HEK293 (cell line): ENCODE data around the gene CCDC167.

Experiments used
- CTCF ChIA-PET: fragments of 350-600 bp; formaldehyde crosslinking; extraction: SDS; loops from one replicate; lab custom pipeline; 2021; ENCODE audit warnings: antibody characterized with exemption; lab: Yijun Ruan, JAX
- POLR2A ChIA-PET: fragments of 300-600 bp; formaldehyde crosslinking; extraction: SDS; loops from one replicate; lab custom pipeline; 2020; ENCODE audit warnings: antibody characterized with exemption, inconsistent platforms; lab: Yijun Ruan, JAX
- H3K27ac ChIP-seq: fragments of 200-500 bp; sonication (Bioruptor generic); 2 replicates; pipeline ENCODE4 v1.5.1; 2014; ENCODE audit warnings: low read depth, low read length, control low read depth, inconsistent platforms; ENCODE audit errors: extremely low read depth
- H3K36me3 ChIP-seq, 2 experiments: fragments of 200-500 bp in 1 of 2; sonication (Bioruptor generic) in 1 of 2; 1 replicate in 1 of 2; 2 replicates in 1 of 2; pipeline ENCODE4 v1.5.1; 2014 to 2017; ENCODE audit warnings: inconsistent platforms in 2 of 2, low read length in 2 of 2; ENCODE audit not compliant: control insufficient read depth in 2 of 2, insufficient read depth in 1 of 2
- H3K4me1 ChIP-seq: fragments of 200-500 bp; sonication (Bioruptor generic); 2 replicates; pipeline ENCODE4 v1.5.1; 2014; ENCODE audit warnings: mild to moderate bottlenecking, low read length, inconsistent platforms; ENCODE audit not compliant: control insufficient read depth, insufficient read depth
- H3K4me3 ChIP-seq: 2 replicates; pipeline ENCODE4 v1.5.1; 2011; ENCODE audit warnings: low read depth, mild to moderate bottlenecking, control low read depth, low read length, moderate library complexity
- H3K9me3 ChIP-seq: fragments of 200-500 bp; sonication (Bioruptor generic); 2 replicates; pipeline ENCODE4 v1.5.1; 2014; ENCODE audit warnings: low read depth, low read length, inconsistent platforms; ENCODE audit not compliant: control insufficient read depth, insufficient read depth
- EGR2 ChIP-seq: fragments of 450-650 bp; formaldehyde crosslinking; IDR thresholded peaks from 2 replicates; pipeline ENCODE4 v1.5.1; 2016; ENCODE audit warnings: low read depth, missing biosample characterization, missing genetic modification characterization
- IKZF3 ChIP-seq: fragments of 450-650 bp; IDR thresholded peaks from 2 replicates; pipeline ENCODE4 v1.5.0; 2018; ENCODE audit warnings: missing biosample characterization, mild to moderate bottlenecking, missing genetic modification characterization, moderate library complexity
- PRDM6 ChIP-seq: fragments of 450-650 bp; formaldehyde crosslinking; IDR thresholded peaks from 2 replicates; pipeline ENCODE4 v1.5.1; 2017; ENCODE audit warnings: missing biosample characterization, missing genetic modification characterization
- SP2 ChIP-seq: fragments of 450-650 bp; formaldehyde crosslinking; IDR thresholded peaks from 2 replicates; pipeline ENCODE4 v1.5.1; 2016; ENCODE audit warnings: missing biosample characterization, missing genetic modification characterization
- ZFHX2 ChIP-seq: fragments of 450-650 bp; formaldehyde crosslinking; conservative IDR thresholded peaks from 2 replicates; pipeline ENCODE4 v1.5.1; 2016; ENCODE audit warnings: missing biosample characterization, missing genetic modification characterization
- ZFP37 ChIP-seq: fragments of 450-650 bp; formaldehyde crosslinking; IDR thresholded peaks from 2 replicates; pipeline ENCODE4 v1.5.1; 2016; ENCODE audit warnings: missing biosample characterization, missing genetic modification characterization
- ZNF138 ChIP-seq: fragments of 450-650 bp; formaldehyde crosslinking; IDR thresholded peaks from 2 replicates; pipeline ENCODE4 v1.5.1; 2016; ENCODE audit warnings: missing biosample characterization, missing genetic modification characterization, borderline replicate concordance
- ZNF350 ChIP-seq: fragments of 450-650 bp; formaldehyde crosslinking; IDR thresholded peaks from 2 replicates; pipeline ENCODE4 v1.5.0; 2017; ENCODE audit warnings: missing biosample characterization, mild to moderate bottlenecking, missing genetic modification characterization
- ZNF560 ChIP-seq: fragments of 450-650 bp; formaldehyde crosslinking; IDR thresholded peaks from 2 replicates; pipeline ENCODE4 v1.5.1; 2017; ENCODE audit warnings: missing biosample characterization, missing genetic modification characterization, borderline replicate concordance
- ZNF580 ChIP-seq: fragments of 450-650 bp; formaldehyde crosslinking; IDR thresholded peaks from 2 replicates; pipeline ENCODE4 v1.5.1; 2016; ENCODE audit warnings: missing biosample characterization, missing genetic modification characterization
- ZNF624 ChIP-seq: fragments of 450-650 bp; formaldehyde crosslinking; IDR thresholded peaks from 2 replicates; pipeline ENCODE4 v1.5.1; 2017; ENCODE audit warnings: missing biosample characterization, missing genetic modification characterization
- ZNF768 ChIP-seq: fragments of 450-650 bp; formaldehyde crosslinking; IDR thresholded peaks from 2 replicates; pipeline ENCODE4 v1.5.1; 2018; ENCODE audit warnings: missing biosample characterization, mild to moderate bottlenecking, missing genetic modification characterization
- ZNF776 ChIP-seq: fragments of 450-650 bp; formaldehyde crosslinking; IDR thresholded peaks from 2 replicates; pipeline ENCODE4 v1.5.0; 2017; ENCODE audit warnings: missing biosample characterization, missing genetic modification characterization, borderline replicate concordance
- TF ChIP-seq, protein P1 (sequence below): sonication (generic); formaldehyde crosslinking; IDR thresholded peaks from 2 replicates; pipeline ENCODE4 v1.8.1; 2022; ENCODE audit warnings: mild to moderate bottlenecking, moderate library complexity, missing genetic modification reagents

Gene CCDC167

DNA sequence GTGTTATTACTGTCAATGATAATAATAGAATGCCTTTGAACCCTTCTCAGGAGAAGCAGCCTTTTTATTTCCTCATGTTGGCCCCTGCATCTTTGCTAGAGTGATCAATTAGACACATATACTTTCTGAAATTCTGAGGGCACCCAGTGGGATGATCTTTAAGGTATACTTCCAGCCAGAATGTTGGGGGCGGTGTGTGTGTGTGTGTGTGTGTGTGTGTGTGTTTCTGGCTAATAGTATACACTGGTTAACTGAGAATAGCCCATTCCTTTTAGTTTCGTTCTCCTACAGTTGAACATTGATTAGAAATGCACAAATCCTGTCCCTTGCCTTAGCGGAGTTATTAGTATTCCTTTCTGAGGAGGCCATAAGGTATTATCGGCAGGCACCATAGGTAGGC is 41.7 kb upstream of the CCDC167 start:
- no peak overlapping the region for H3K27ac ChIP-seq
- CTCF ChIA-PET, result interaction anchor here (1.1 to 1.2 kb wide), 2 partner anchors 16 to 26 kb away, joined by 3 read pairs; no protein-coding TSS in a partner anchor
- POLR2A ChIA-PET, result no interaction called here
- TF ChIP-seq, protein P1, sequence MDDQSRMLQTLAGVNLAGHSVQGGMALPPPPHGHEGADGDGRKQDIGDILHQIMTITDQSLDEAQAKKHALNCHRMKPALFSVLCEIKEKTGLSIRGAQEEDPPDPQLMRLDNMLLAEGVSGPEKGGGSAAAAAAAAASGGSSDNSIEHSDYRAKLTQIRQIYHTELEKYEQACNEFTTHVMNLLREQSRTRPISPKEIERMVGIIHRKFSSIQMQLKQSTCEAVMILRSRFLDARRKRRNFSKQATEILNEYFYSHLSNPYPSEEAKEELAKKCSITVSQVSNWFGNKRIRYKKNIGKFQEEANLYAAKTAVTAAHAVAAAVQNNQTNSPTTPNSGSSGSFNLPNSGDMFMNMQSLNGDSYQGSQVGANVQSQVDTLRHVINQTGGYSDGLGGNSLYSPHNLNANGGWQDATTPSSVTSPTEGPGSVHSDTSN (CRISPR knock-in tag), result no peak
- no peak for TF ChIP-seq SP2 (tag by site-specific recombination)
- peak; percentile 55 for TF ChIP-seq ZFHX2 (tag by site-specific recombination)
- no peak for TF ChIP-seq ZNF624
- no peak for TF ChIP-seq ZNF350 (tag by site-specific recombination)
- TF ChIP-seq EGR2 (tag by site-specific recombination), result peak; percentile 39; the same call in 1 of the 2 replicates
- no peak for TF ChIP-seq PRDM6 (tag by site-specific recombination)
- no peak for TF ChIP-seq ZNF776
- no peaks in the 10 kb centered on the region for H3K9me3 ChIP-seq
- no peaks in the 10 kb centered on the region for H3K36me3 ChIP-seq
- H3K4me3 ChIP-seq, result no peak overlapping the region
- H3K4me1 ChIP-seq, result no peaks in the 10 kb centered on the region

GRCh38 chr6:37540390-37540789 is 40.7 kb upstream of the CCDC167 start:
- TF ChIP-seq SP2 (tag by site-specific recombination), result peak; percentile 30; the same call in 1 of the 2 replicates
- TF ChIP-seq ZFP37 (tag by site-specific recombination), result no peak
- TF ChIP-seq, all 188 proteins: peak for 1
- no peaks in the 10 kb centered on the region for H3K9me3 ChIP-seq
- POLR2A ChIA-PET, result no interaction called here
- no peak overlapping the region for H3K27ac ChIP-seq
- H3K4me1 ChIP-seq, result peaks cover 3% of the 10 kb centered on the region; the same call in 1 of the 2 replicates
- H3K4me3 ChIP-seq, result no peak overlapping the region
- no peaks in the 10 kb centered on the region for H3K36me3 ChIP-seq
- CTCF ChIA-PET, result interaction anchor here (1.1 to 3.6 kb wide), 2 partner anchors 27 to 151 kb away, joined by 3 to 45 read pairs; no protein-coding TSS in a partner anchor

GRCh38 chr6:37540029-37540352 is 40.3 kb upstream of the CCDC167 start:
- TF ChIP-seq ZNF580 (tag by site-specific recombination) (0 out of 2 replicates have a peak, but pooled peaks have one; percentile 23), ZNF560 (tag by site-specific recombination) (no peak), ZNF768 (peak; percentile 86)
- Histone ChIP-seq H3K36me3 (no peaks in the 10 kb centered on the region), H3K27ac (no peak overlapping the region), H3K9me3 (no peaks in the 10 kb centered on the region), H3K4me3 (no peak overlapping the region), H3K4me1 (peaks cover 3% of the 10 kb centered on the region; the same call in 1 of the 2 replicates)
- POLR2A ChIA-PET, result no interaction called here
- CTCF ChIA-PET, result interaction anchor here (0.6 to 3.6 kb wide), 5 partner anchors 8 to 151 kb away, joined by 3 to 45 read pairs (median 18); no protein-coding TSS in a partner anchor

DNA sequence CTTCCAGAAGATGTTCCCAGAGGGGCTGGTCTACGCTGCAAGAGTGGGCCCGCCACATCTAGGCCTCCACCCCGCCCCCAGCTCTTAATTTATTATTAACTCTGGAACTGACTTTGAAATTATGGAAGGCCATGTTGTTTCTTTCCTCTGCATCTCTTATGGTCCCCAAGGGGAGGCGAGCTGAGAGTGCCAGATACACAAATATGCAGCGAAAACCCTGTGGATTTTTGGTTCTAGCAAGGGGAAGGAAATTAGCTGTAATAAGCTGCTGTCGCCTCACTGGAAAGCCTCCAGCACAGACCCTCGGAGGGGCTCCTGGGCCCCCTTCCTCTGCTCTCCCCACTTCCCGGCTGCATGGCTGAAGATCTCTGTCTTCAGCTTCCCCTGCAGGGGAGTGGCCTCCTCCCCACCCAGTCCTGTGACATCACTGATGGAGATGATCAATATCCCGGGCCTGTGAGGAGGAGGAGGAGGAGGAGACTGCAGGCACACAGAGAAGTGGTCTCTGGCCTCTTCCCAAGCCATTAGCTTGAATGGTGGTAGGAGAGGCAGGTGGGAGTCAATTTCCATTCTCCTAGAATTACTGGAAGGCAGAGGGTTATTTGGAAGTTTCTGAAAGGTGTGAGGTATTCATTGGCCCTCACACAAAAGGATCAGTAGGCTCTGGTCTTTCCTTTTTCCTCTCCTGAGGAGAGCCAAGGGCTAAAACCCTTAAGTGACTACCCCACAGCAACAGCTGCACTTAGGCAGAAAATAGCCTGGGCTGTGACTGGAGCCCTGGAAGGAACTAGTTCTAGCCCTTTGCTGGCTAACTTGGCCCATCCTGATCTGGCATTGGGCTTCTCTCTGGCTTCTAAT is 39.7 kb upstream of the CCDC167 start:
- no peaks in the 10 kb centered on the region for H3K36me3 ChIP-seq
- no peaks in the 10 kb centered on the region for H3K9me3 ChIP-seq
- H3K27ac ChIP-seq, result no peak overlapping the region
- TF ChIP-seq IKZF3 (tag by site-specific recombination) (no peak), ZFHX2 (tag by site-specific recombination) (peak; percentile 37; the same call in 1 of the 2 replicates), ZNF138 (tag by site-specific recombination) (no peak), EGR2 (tag by site-specific recombination) (peak; percentile 70)
- TF ChIP-seq, all 188 proteins: peak for 2
- Histone ChIP-seq H3K4me1 (peaks cover 3% of the 10 kb centered on the region; the same call in 1 of the 2 replicates), H3K4me3 (no peak overlapping the region)
- CTCF ChIA-PET, result interaction anchor here (0.5 to 7.0 kb wide), 19 partner anchors 8 to 480 kb away, joined by 3 to 110 read pairs (median 6); partner anchors contain the start of gene MDGA1
- POLR2A ChIA-PET, result interaction anchor here (1.2 kb wide), 1 partner anchor 8 kb away, joined by 3 read pairs; no protein-coding TSS in a partner anchor
